ENCODE data around the gene RGPD4. TPM values are rescaled to one million over a fixed set of nuclear protein-coding genes. Genes with fewer than 3 reads are reported as not detected.
"Not testable (repeated sequence)": the region's sequence is repeated elsewhere in the genome, so short reads cannot be mapped to it uniquely, and the experiment has no call there.

The RGPD4 gene
- total RNA-seq, 1 donor from 2014 or later = not detected

DNA sequence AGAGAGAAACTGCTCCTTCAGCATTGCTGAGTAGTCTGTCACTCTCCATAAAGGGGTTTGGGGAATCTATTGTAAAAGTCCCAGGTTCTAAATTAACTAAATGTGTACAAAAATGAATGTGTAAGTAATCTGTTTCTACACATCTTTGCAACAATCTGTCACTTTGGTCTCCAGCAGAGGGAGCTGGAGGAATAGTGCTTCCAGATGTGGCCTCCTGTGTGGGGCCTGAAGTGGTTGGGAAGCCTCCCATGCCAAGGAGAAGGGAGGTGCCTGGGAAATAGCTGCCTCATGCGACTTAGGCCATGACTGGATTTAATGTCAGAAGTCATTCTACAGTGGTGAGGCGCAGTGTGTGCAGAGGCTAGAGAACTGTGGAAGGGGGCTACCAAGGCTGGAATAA is 89.4 kb downstream of the RGPD4 start:
- H3K9me3 Mint-ChIP-seq (ENCODE audit: unreplicated experiment); H3K4me3 ChIP-seq (ENCODE audit: insufficient read depth, low read depth, low read length); H3K4me2 ChIP-seq (ENCODE audit: low read length); H3K79me2 ChIP-seq (ENCODE audit: insufficient read depth, low read length); H3K4me1 ChIP-seq (ENCODE audit: insufficient read depth, low read length); H3K4me1 Mint-ChIP-seq (ENCODE audit: low read depth, unreplicated experiment); H3K36me3 Mint-ChIP-seq (ENCODE audit: low read depth, unreplicated experiment); H3K36me3 ChIP-seq (ENCODE audit: insufficient read depth, low read length); H3K27ac ChIP-seq (ENCODE audit: low read depth, low read length); H3K9ac ChIP-seq (ENCODE audit: low read length); H3K27me3 ChIP-seq (ENCODE audit: insufficient read depth, low read length); H2AFZ ChIP-seq (ENCODE audit: low read depth, low read length); H3K27me3 Mint-ChIP-seq (ENCODE audit: low read depth, unreplicated experiment); H3K9me3 ChIP-seq (ENCODE audit: insufficient read depth, low read depth, low read length); H4K20me1 ChIP-seq (ENCODE audit: insufficient read depth, low read length); DNase-seq (ENCODE audit: low read depth); H3K27ac Mint-ChIP-seq (ENCODE audit: unreplicated experiment); H3K4me3 Mint-ChIP-seq (ENCODE audit: unreplicated experiment): not testable (repeated sequence)
- peak; percentile 58 for FAIRE-seq

DNA sequence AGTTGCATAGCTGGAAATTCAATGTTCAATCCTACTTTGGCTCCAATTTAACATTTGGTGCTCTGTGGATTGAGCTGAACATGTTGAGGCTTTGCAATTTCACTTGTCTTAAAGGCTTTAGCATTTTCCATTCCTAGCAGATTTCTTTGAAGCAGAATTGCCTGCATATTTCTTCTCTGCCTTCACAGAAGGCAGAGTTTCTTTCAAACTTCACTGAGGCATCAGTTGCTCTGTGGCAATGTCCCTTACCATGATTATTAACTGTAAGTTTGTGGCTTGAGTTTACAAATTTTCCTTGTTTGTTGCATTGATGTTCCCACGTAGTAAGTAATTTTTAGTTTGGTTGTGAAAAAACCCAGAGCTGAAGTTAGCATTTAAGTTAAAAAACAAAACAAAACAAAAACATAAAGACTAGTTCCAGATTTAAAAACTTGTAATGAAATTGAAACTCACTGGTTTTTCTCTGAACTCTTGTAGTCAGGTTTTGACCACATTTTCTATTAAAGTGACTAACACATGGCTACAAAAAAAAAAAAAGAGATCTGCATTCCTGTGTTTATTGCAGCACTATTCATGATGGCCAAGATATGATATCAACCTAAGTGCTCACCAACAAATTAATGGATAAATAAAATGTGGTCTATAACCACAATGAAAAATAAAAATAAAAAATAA is 90.1 kb downstream of the RGPD4 start:
- DNase-seq (ENCODE audit: low read depth); H3K4me3 ChIP-seq (ENCODE audit: insufficient read depth, low read depth, low read length); H3K27ac Mint-ChIP-seq (ENCODE audit: unreplicated experiment); H3K4me3 Mint-ChIP-seq (ENCODE audit: unreplicated experiment); H3K4me1 ChIP-seq (ENCODE audit: insufficient read depth, low read length); H3K9ac ChIP-seq (ENCODE audit: low read length); H3K79me2 ChIP-seq (ENCODE audit: insufficient read depth, low read length); H3K9me3 ChIP-seq (ENCODE audit: insufficient read depth, low read depth, low read length); H3K27ac ChIP-seq (ENCODE audit: low read depth, low read length); H4K20me1 ChIP-seq (ENCODE audit: insufficient read depth, low read length); H3K36me3 ChIP-seq (ENCODE audit: insufficient read depth, low read length); H3K36me3 Mint-ChIP-seq (ENCODE audit: low read depth, unreplicated experiment); H3K9me3 Mint-ChIP-seq (ENCODE audit: unreplicated experiment); H3K4me2 ChIP-seq (ENCODE audit: low read length); H2AFZ ChIP-seq (ENCODE audit: low read depth, low read length); H3K27me3 ChIP-seq (ENCODE audit: insufficient read depth, low read length); H3K4me1 Mint-ChIP-seq (ENCODE audit: low read depth, unreplicated experiment); H3K27me3 Mint-ChIP-seq (ENCODE audit: low read depth, unreplicated experiment): not testable (repeated sequence)
- FAIRE-seq = peak; percentile 45

DNA sequence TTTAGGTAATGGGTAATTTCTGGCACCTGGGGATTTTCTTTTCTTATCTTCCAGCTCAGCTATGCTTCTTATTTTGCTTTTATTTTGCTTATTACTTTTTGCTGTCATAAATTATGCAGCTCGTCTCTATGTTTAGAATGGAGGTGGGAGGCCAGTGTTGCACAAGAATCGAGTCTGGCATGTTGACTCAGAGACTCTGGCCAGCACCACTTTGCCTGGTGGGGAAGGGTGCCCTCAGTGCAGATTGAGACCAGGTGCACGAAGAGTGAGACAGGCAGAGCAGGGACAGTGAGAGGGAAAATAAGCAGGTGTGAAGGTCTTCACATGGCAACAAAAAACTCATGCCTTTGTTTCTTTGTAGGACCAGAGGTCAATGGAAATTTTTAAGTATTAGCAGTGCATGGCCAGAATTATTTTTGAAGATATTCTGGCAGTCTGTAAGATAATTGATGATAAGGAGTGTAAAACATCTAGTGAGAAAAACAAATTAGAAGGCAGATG is 100.4 kb downstream of the RGPD4 start:
- Histone ChIP-seq H3K4me2 (ENCODE audit: low read length) (no peak overlapping the region), H3K36me3 (ENCODE audit: insufficient read depth, low read length) (no peaks in the 10 kb centered on the region), H3K4me3 (ENCODE audit: insufficient read depth, low read depth, low read length) (no peak overlapping the region), H3K79me2 (ENCODE audit: insufficient read depth, low read length) (no peaks in the 10 kb centered on the region), H3K9ac (ENCODE audit: low read length) (no peak overlapping the region), H4K20me1 (ENCODE audit: insufficient read depth, low read length) (no peaks in the 10 kb centered on the region), H3K27me3 (ENCODE audit: insufficient read depth, low read length) (no peaks in the 10 kb centered on the region), H2AFZ (ENCODE audit: low read depth, low read length) (no peak overlapping the region), H3K4me1 (ENCODE audit: insufficient read depth, low read length) (no peaks in the 10 kb centered on the region), H3K27ac (ENCODE audit: low read depth, low read length) (no peak overlapping the region), H3K9me3 (ENCODE audit: insufficient read depth, low read depth, low read length) (no peaks in the 10 kb centered on the region)
- no peak overlapping the region for H3K27ac Mint-ChIP-seq (ENCODE audit: unreplicated experiment)
- H3K27me3 Mint-ChIP-seq (ENCODE audit: low read depth, unreplicated experiment) = no peaks in the 10 kb centered on the region
- H3K9me3 Mint-ChIP-seq (ENCODE audit: unreplicated experiment) = no peaks in the 10 kb centered on the region
- no peak overlapping the region for H3K4me3 Mint-ChIP-seq (ENCODE audit: unreplicated experiment)
- peaks cover 9% of the 10 kb centered on the region for H3K4me1 Mint-ChIP-seq (ENCODE audit: low read depth, unreplicated experiment)
- no peaks in the 10 kb centered on the region for H3K36me3 Mint-ChIP-seq (ENCODE audit: low read depth, unreplicated experiment)
- TF ChIP-seq, protein P1, sequence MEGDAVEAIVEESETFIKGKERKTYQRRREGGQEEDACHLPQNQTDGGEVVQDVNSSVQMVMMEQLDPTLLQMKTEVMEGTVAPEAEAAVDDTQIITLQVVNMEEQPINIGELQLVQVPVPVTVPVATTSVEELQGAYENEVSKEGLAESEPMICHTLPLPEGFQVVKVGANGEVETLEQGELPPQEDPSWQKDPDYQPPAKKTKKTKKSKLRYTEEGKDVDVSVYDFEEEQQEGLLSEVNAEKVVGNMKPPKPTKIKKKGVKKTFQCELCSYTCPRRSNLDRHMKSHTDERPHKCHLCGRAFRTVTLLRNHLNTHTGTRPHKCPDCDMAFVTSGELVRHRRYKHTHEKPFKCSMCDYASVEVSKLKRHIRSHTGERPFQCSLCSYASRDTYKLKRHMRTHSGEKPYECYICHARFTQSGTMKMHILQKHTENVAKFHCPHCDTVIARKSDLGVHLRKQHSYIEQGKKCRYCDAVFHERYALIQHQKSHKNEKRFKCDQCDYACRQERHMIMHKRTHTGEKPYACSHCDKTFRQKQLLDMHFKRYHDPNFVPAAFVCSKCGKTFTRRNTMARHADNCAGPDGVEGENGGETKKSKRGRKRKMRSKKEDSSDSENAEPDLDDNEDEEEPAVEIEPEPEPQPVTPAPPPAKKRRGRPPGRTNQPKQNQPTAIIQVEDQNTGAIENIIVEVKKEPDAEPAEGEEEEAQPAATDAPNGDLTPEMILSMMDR (IDR thresholded peaks at IDR 0.05; ENCODE audit: insufficient read depth, low read depth, low read length) = no peak
- TF ChIP-seq EZH2 (IDR thresholded peaks at IDR 0.05; ENCODE audit: insufficient read depth, low read length) = no peak
- FAIRE-seq (no peak), DNase-seq (ENCODE audit: low read depth) (no peak)

Measured in astrocyte (in vitro differentiated cells and primary cell).